GM12892 (cell line): ENCODE data around the gene UCHL5.

ENCODE experiments used
- POLR2A ChIP-seq: IDR thresholded peaks from 2 replicates; pipeline ENCODE4 v1.6.1; 2011; ENCODE audit warnings: low read depth, low read length, control low read depth
- POLR2AphosphoS5 ChIP-seq: IDR thresholded peaks from 2 replicates; pipeline ENCODE4 v1.6.1; 2011; ENCODE audit warnings: low read depth, low read length, control low read depth
- TAF1 ChIP-seq: IDR thresholded peaks from 2 replicates; pipeline ENCODE4 v1.6.1; 2011; ENCODE audit warnings: low read depth, mild to moderate bottlenecking, control low read depth, low read length, borderline replicate concordance

- TF ChIP-seq POLR2A, result no peak
- no peak for TF ChIP-seq POLR2AphosphoS5
- no peak for TF ChIP-seq TAF1
Observed at GRCh38 chr1:193070386-193070753, 11.2 kb upstream of the UCHL5 start.
